ENCODE measurements around the gene DNAH8.

GRCh38 chr6:39009476-39009875 lies 294.4 kb downstream of the DNAH8 start:
- no peak for TF ChIP-seq CTCF (IDR thresholded peaks at IDR 0.05; ENCODE audit: low read depth, low read length)
- TF ChIP-seq EZH2phosphoT487 (IDR thresholded peaks at IDR 0.05; ENCODE audit: low read depth) = no peak

All from OCI-LY3 (cell line).